Measurements from ENCODE around the gene SEPTIN3.
A peak's percentile ranks its signal among the peaks of the same experiment; 100 is the strongest.

Gene SEPTIN3

DNA sequence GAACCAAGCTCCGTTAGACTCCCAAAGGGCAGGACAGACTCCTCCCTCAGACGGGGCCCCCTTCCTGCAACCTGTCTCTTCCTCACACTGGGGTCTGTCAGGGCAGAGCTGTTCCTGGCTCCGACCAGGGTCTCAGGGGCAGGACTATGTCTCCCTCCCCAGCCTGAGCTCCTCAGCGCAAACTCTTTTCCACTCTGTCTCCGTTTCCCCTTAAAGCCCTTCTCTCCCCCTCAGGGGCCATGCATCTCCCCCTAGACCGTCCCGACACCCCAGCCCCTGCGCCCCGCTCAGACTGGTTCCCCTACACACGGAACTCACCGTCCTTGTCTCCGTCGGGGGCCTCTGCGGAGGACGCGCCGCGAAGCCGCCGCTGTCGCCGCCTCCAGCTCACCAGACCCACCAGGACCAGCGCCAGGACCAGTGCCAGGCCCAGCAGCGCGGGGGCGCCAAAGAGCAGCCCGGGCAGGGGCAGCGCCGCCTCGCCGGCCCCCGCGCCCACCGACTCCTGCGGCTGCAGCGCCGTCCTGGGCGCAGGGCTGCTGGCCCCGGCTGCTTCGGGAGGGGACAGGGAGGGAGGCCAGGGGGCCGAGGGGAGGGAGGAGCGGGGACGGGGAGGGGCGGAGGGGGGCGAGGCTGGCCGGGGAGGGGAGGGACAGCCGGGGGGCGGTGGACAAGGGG, 43.3 kb upstream of the SEPTIN3 start:
- H3K4me3 ChIP-seq (ENCODE audit: low read depth, low read length) = peak overlapping the region; percentile 70
- DNase-seq (ENCODE audit: low read depth) = no peak
- TF ChIP-seq, protein P1, sequence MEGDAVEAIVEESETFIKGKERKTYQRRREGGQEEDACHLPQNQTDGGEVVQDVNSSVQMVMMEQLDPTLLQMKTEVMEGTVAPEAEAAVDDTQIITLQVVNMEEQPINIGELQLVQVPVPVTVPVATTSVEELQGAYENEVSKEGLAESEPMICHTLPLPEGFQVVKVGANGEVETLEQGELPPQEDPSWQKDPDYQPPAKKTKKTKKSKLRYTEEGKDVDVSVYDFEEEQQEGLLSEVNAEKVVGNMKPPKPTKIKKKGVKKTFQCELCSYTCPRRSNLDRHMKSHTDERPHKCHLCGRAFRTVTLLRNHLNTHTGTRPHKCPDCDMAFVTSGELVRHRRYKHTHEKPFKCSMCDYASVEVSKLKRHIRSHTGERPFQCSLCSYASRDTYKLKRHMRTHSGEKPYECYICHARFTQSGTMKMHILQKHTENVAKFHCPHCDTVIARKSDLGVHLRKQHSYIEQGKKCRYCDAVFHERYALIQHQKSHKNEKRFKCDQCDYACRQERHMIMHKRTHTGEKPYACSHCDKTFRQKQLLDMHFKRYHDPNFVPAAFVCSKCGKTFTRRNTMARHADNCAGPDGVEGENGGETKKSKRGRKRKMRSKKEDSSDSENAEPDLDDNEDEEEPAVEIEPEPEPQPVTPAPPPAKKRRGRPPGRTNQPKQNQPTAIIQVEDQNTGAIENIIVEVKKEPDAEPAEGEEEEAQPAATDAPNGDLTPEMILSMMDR (IDR thresholded peaks at IDR 0.05; ENCODE audit: low read depth, low read length, missing control alignments) = peak; percentile 85

- H3K4me3 ChIP-seq (ENCODE audit: low read depth, low read length) = no peak overlapping the region
- TF ChIP-seq, protein P1 (IDR thresholded peaks at IDR 0.05; ENCODE audit: low read depth, low read length, missing control alignments) = no peak
- DNase-seq (ENCODE audit: low read depth) = no peak
These were observed 41.4 kb upstream of the SEPTIN3 start for GRCh38 chr22:41927813-41928212.

GRCh38 chr22:41928593-41929417, 40.4 kb upstream of the SEPTIN3 start:
- no peak overlapping the region for H3K4me3 ChIP-seq (ENCODE audit: low read depth, low read length)
- TF ChIP-seq, protein P1 (IDR thresholded peaks at IDR 0.05; ENCODE audit: low read depth, low read length, missing control alignments) = no peak
- DNase-seq (ENCODE audit: low read depth) = no peak

GRCh38 chr22:41929418-41929810, 39.8 kb upstream of the SEPTIN3 start:
- DNase-seq (ENCODE audit: low read depth) = no peak
- H3K4me3 ChIP-seq (ENCODE audit: low read depth, low read length) = no peak overlapping the region
- TF ChIP-seq, protein P1 (IDR thresholded peaks at IDR 0.05; ENCODE audit: low read depth, low read length, missing control alignments) = no peak

DNA sequence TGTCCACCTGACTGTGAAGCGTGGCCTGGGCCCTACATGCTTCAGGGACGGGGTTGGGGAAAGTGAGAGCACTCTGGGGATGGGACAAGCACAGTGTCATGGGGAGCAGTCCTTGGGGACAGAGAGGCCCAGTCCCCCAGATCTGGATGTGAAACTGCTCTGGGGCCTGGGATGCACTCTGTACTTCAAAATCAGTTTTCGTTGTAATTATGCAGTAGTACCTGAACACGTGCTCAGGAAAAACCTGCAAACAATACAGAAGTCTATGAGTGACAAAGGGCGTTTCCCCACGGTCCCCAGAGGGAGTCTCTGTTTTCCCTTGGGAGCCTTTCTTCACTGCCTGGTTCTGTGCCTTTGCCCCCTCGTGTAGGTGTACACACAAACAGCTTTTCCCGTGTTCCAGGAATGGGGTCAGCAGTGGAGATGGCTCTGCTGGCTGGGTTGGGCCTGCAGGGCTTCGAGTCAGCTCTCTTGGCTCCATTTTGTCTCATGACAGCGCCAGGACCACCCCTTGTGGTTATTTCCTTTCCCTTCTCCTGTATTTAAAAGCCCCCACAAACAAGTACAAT, 37.5 kb upstream of the SEPTIN3 start:
- no peak overlapping the region for H3K4me3 ChIP-seq (ENCODE audit: low read depth, low read length)
- TF ChIP-seq, protein P1 (IDR thresholded peaks at IDR 0.05; ENCODE audit: low read depth, low read length, missing control alignments) = no peak
- no peak for DNase-seq (ENCODE audit: low read depth)

GRCh38 chr22:41932353-41932752, 36.9 kb upstream of the SEPTIN3 start:
- DNase-seq (ENCODE audit: low read depth) = no peak
- H3K4me3 ChIP-seq (ENCODE audit: low read depth, low read length) = no peak overlapping the region
- TF ChIP-seq, protein P1 (IDR thresholded peaks at IDR 0.05; ENCODE audit: low read depth, low read length, missing control alignments) = no peak
